HG02798 (cell line): ENCODE data around the gene PRKG1.

Experiments used
- ATAC-seq: cut with Tn5 transposase; IDR thresholded peaks from one replicate; pipeline ENCODE4 v1.9.1; 2021; ENCODE audit warnings: mild to moderate bottlenecking; ENCODE audit not compliant: unreplicated experiment, poor library complexity

PRKG1 gene

GRCh38 chr10:51808187-51808586 lies 733.9 kb downstream of the PRKG1 start:
- no peak for ATAC-seq

GRCh38 chr10:51815723-51816122 lies 741.4 kb downstream of the PRKG1 start:
- ATAC-seq: no peak

GRCh38 chr10:51821045-51821444 lies 746.8 kb downstream of the PRKG1 start:
- no peak for ATAC-seq

- ATAC-seq: no peak
These were observed 747.5 kb downstream of the PRKG1 start for GRCh38 chr10:51821745-51822144.

- ATAC-seq: peak; percentile 81
These were observed 758.5 kb downstream of the PRKG1 start for GRCh38 chr10:51832652-51833383.

- ATAC-seq: no peak
These were observed 760.3 kb downstream of the PRKG1 start for GRCh38 chr10:51834548-51834947.

GRCh38 chr10:51838471-51838870 lies 764.2 kb downstream of the PRKG1 start:
- no peak for ATAC-seq

- no peak for ATAC-seq
These were observed 769.7 kb downstream of the PRKG1 start for GRCh38 chr10:51843966-51844365.

GRCh38 chr10:51846856-51847506 lies 772.7 kb downstream of the PRKG1 start:
- peak; percentile 76 for ATAC-seq

- no peak for ATAC-seq
These were observed 778.0 kb downstream of the PRKG1 start for GRCh38 chr10:51852297-51852696.

GRCh38 chr10:51857305-51857704 lies 783.0 kb downstream of the PRKG1 start:
- no peak for ATAC-seq

GRCh38 chr10:51860257-51860656 lies 786.0 kb downstream of the PRKG1 start:
- ATAC-seq: peak; percentile 74

- no peak for ATAC-seq
These were observed 786.8 kb downstream of the PRKG1 start for GRCh38 chr10:51861051-51861450.

- ATAC-seq: no peak
These were observed 787.4 kb downstream of the PRKG1 start for GRCh38 chr10:51861731-51862130.

GRCh38 chr10:51862149-51862548 lies 787.9 kb downstream of the PRKG1 start:
- ATAC-seq: no peak

GRCh38 chr10:51867956-51868355 lies 793.7 kb downstream of the PRKG1 start:
- ATAC-seq: no peak

- no peak for ATAC-seq
These were observed 799.8 kb downstream of the PRKG1 start for GRCh38 chr10:51874131-51874530.

- ATAC-seq: no peak
These were observed 801.3 kb downstream of the PRKG1 start for GRCh38 chr10:51875610-51876009.

- ATAC-seq: no peak
These were observed 802.2 kb downstream of the PRKG1 start for GRCh38 chr10:51876503-51876902.

- ATAC-seq: no peak
These were observed 802.7 kb downstream of the PRKG1 start for GRCh38 chr10:51876979-51877378.

- no peak for ATAC-seq
These were observed 803.3 kb downstream of the PRKG1 start for GRCh38 chr10:51877636-51878035.

- ATAC-seq: peak; percentile 19
These were observed 804.4 kb downstream of the PRKG1 start for GRCh38 chr10:51878695-51879094.
